Measurements from ENCODE around the gene ATXN2L.

Gene ATXN2L

GRCh38 chr16:28846933-28847273, 24.1 kb downstream of the ATXN2L start:
- Histone ChIP-seq H3K4me2 (ENCODE audit: low read length) (peak overlapping the region; percentile 72), H3K36me3 (ENCODE audit: control insufficient read depth, low read length) (peaks cover 42% of the 10 kb centered on the region), H3K9me2 (replicated peaks; ENCODE audit: control insufficient read depth, low read length) (no peaks in the 10 kb centered on the region), H3K9me3 (ENCODE audit: control insufficient read depth, insufficient read depth, low read length) (no peaks in the 10 kb centered on the region), H3K79me2 (ENCODE audit: control insufficient read depth, low read length) (peaks cover 37% of the 10 kb centered on the region), H3F3A (ENCODE audit: control insufficient read depth, insufficient read depth) (peaks cover 10% of the 10 kb centered on the region), H3K4me1 (ENCODE audit: control insufficient read depth, low read length) (peaks cover 15% of the 10 kb centered on the region), H4K20me1 (ENCODE audit: control insufficient read depth, insufficient read depth, low read depth, low read length) (peaks cover 9% of the 10 kb centered on the region), H3K27ac (ENCODE audit: low read depth, low read length) (peak overlapping the region; percentile 15; the same call in 1 of the 2 replicates), H3K27me3 (ENCODE audit: control insufficient read depth, low read length) (no peaks in the 10 kb centered on the region), H3K4me3 (ENCODE audit: low read length) (peak overlapping the region; percentile 90)
- no peak for TF ChIP-seq CTCF (IDR thresholded peaks at IDR 0.05; ENCODE audit: low read depth, low read length, poor library complexity, severe bottlenecking)
- no peak for TF ChIP-seq EZH2phosphoT487 (IDR thresholded peaks at IDR 0.05; ENCODE audit: borderline replicate concordance, low read length)

GRCh38 chr16:28858421-28858820, 35.6 kb downstream of the ATXN2L start:
- H4K20me1 ChIP-seq (ENCODE audit: control insufficient read depth, insufficient read depth, low read depth, low read length) = no peaks in the 10 kb centered on the region
- H3K4me1 ChIP-seq (ENCODE audit: control insufficient read depth, low read length) = peaks cover 8% of the 10 kb centered on the region
- no peaks in the 10 kb centered on the region; the same call in 1 of the 2 replicates for H3K36me3 ChIP-seq (ENCODE audit: control insufficient read depth, low read length)
- H3K4me2 ChIP-seq (ENCODE audit: low read length) = no peak overlapping the region
- H3F3A ChIP-seq (ENCODE audit: control insufficient read depth, insufficient read depth) = peaks cover 7% of the 10 kb centered on the region
- H3K27ac ChIP-seq (ENCODE audit: low read depth, low read length) = no peak overlapping the region
- H3K9me3 ChIP-seq (ENCODE audit: control insufficient read depth, insufficient read depth, low read length) = no peaks in the 10 kb centered on the region
- H3K9me2 ChIP-seq (replicated peaks; ENCODE audit: control insufficient read depth, low read length) = no peaks in the 10 kb centered on the region
- H3K27me3 ChIP-seq (ENCODE audit: control insufficient read depth, low read length) = no peaks in the 10 kb centered on the region
- H3K79me2 ChIP-seq (ENCODE audit: control insufficient read depth, low read length) = peaks cover 18% of the 10 kb centered on the region
- no peak overlapping the region for H3K4me3 ChIP-seq (ENCODE audit: low read length)
- TF ChIP-seq EZH2phosphoT487 (IDR thresholded peaks at IDR 0.05; ENCODE audit: borderline replicate concordance, low read length) (no peak), CTCF (IDR thresholded peaks at IDR 0.05; ENCODE audit: low read depth, low read length, poor library complexity, severe bottlenecking) (no peak)

GRCh38 chr16:28859326-28859725, 36.5 kb downstream of the ATXN2L start:
- Histone ChIP-seq H3F3A (ENCODE audit: control insufficient read depth, insufficient read depth) (peaks cover 7% of the 10 kb centered on the region), H3K36me3 (ENCODE audit: control insufficient read depth, low read length) (peaks cover 3% of the 10 kb centered on the region; the same call in 1 of the 2 replicates), H3K4me1 (ENCODE audit: control insufficient read depth, low read length) (peaks cover 10% of the 10 kb centered on the region), H3K79me2 (ENCODE audit: control insufficient read depth, low read length) (peaks cover 27% of the 10 kb centered on the region), H3K9me2 (replicated peaks; ENCODE audit: control insufficient read depth, low read length) (no peaks in the 10 kb centered on the region), H3K4me3 (ENCODE audit: low read length) (no peak overlapping the region), H3K9me3 (ENCODE audit: control insufficient read depth, insufficient read depth, low read length) (no peaks in the 10 kb centered on the region), H3K4me2 (ENCODE audit: low read length) (no peak overlapping the region), H3K27ac (ENCODE audit: low read depth, low read length) (no peak overlapping the region), H3K27me3 (ENCODE audit: control insufficient read depth, low read length) (no peaks in the 10 kb centered on the region), H4K20me1 (ENCODE audit: control insufficient read depth, insufficient read depth, low read depth, low read length) (no peaks in the 10 kb centered on the region)
- TF ChIP-seq CTCF (IDR thresholded peaks at IDR 0.05; ENCODE audit: low read depth, low read length, poor library complexity, severe bottlenecking) = no peak
- TF ChIP-seq EZH2phosphoT487 (IDR thresholded peaks at IDR 0.05; ENCODE audit: borderline replicate concordance, low read length) = no peak

All from DOHH2 (cell line).